Activated CD8-positive, alpha-beta memory T cell treated with anti-CD3 and anti-CD28 coated beads for 1 hour (primary cell): Measurements from ENCODE around the gene TMEM213.
"Not testable (repeated sequence)": the region's sequence is repeated elsewhere in the genome, so short reads cannot be mapped to it uniquely, and the experiment has no call there.

Experiments used
- DNase-seq, 2 donors: peaks; one replicate each; pipeline ENCODE4 v3.0.0-alpha.2; 2020; ENCODE audit warnings: low read depth in 1 of 2; ENCODE audit errors: extremely low read depth in 1 of 2

Gene TMEM213

GRCh38 chr7:138796038-138796615 lies 1.7 kb upstream of the TMEM213 start:
- no peak for DNase-seq

DNA sequence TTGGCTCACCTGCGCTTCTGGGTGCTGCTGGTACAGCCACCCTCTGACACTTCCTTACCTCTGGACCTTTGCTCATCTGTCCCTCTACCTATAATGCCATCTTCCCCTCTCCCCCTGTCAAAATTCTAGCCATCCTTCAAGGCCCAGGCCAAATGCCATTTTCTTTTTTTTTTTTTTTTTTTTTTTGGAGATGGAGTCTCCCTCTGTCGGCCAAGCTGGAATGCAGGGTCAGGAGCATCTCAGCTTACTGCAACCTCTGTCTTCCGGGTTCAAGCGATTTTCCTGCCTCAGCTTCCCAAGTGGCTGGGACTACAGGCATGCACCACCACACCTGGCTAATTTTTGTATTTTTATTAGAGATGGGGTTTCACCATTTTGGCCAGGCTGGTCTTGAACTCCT lies 748 bp upstream of the TMEM213 start:
- DNase-seq = not testable (repeated sequence)

DNA sequence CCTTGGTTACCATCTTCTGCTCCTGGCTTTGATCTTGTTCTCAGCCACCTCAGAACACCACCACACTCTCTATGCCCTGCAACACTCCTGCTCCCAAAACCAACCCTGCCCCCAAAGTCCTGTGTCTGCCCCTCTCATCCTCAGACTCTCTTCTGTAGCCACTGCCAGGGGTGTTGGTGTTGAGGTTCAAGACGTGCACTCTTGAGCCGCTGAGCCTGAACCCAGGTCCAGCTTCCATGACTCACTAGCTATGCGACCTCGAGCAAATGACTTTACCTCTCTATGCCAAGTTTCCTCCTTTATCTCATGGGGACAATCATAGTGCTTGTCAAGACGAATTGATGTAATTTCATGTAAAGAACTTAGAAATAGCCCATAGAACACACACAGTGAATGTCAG lies 1.0 kb downstream of the TMEM213 start:
- DNase-seq = no peak

- no peak for DNase-seq
Observed at GRCh38 chr7:138799336-138800000, 1.7 kb downstream of the TMEM213 start.

- no peak for DNase-seq
Observed at GRCh38 chr7:138801256-138801655, 3.5 kb downstream of the TMEM213 start.

DNA sequence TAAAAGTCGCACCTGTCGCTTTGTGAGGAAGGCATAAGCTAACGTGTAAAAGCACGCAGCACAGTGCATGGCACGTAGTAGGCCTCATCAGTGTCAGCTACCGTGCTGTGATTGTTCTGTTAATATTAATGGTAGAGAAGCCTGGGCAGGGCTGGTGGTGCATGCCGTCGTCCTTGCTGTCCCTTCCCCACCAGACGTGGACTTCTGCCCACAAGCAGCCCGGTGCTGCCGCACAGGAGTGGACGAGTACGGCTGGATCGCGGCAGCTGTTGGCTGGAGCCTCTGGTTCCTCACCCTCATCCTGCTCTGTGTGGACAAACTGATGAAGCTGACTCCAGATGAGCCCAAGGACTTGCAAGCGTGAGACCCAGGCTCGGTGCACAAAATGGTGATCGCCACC lies 4.9 kb downstream of the TMEM213 start:
- DNase-seq = no peak

DNA sequence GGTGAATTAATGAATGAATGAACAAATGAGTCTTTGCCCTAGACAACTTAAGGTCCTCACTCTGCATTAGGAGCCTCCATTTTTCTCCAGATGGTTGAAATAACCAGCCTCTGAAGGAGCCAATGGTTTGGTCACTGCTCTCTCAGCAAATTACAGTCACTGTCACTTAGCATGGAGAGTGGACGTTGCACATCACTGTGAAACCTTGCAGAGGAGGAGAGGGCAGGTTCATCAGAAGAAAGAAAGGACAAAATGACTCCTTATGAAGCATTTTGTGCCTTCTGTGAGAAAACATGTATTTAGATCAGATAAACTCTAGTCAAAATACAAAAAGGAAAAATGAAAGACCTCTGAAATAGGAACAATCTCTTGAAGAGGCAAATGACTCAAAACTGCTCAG lies 6.8 kb downstream of the TMEM213 start:
- DNase-seq = no peak

DNA sequence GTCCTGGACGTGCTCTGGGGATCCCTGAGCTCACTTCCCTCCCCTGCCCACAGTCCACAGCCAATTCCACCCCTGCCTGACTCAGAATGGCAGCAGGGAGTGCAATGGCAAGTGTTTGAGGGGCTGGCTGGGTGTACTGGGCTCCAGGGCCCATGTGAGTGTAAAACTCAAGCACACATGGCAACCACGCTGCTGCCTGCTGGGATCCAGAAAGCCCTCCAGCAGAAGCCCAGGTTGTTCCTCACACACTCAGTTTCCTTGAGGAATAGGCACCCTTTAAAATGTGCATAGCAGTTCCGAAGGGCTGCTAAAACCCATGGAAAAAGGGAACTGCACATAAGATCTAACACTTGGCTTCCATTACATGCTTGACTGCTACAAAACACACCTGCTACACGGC lies 11.6 kb downstream of the TMEM213 start:
- no peak for DNase-seq

GRCh38 chr7:138811327-138811726 lies 13.5 kb downstream of the TMEM213 start:
- DNase-seq = not testable (repeated sequence)

DNA sequence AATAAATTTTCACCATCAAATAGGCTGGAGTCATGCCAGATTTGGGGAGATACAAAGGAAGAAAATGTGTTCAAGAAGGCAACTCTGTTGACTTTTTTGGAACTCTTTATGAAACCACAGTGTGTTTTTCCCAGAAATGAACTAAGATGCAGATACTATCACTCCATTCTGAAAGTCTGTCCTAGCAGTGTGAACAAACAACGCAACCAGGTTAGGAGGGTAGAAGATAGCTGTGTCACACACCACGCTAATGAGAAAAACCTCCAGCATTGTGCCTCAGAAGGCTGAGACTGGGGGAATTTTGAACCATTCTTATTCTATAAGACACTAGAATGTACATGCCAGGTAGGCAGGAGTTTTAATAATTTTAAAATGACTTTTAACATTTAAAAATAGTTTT lies 16.2 kb downstream of the TMEM213 start:
- DNase-seq = no peak

DNA sequence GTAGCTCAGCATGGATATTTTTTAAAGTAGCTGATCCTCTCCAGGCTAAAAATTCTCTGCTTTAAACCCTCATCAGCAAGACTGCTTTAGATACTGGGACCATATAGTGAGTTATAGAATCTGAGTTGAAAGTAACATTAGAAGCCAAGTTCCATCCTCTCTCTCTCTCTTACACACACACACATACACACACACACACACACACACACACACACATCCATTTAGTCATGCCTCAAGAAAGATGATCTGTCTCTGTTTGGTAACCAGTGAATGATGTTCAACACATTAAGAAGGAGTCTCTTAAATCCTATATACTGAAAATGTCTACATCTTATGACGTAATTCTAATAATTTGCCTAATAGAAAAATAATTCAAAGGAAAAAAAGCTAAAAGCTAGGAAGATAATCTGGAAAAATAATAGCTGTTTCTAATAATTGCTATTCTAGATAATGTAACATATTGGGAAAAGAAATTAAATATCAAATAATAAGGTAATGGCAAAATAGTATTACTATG lies 17.1 kb downstream of the TMEM213 start:
- no peak for DNase-seq

DNA sequence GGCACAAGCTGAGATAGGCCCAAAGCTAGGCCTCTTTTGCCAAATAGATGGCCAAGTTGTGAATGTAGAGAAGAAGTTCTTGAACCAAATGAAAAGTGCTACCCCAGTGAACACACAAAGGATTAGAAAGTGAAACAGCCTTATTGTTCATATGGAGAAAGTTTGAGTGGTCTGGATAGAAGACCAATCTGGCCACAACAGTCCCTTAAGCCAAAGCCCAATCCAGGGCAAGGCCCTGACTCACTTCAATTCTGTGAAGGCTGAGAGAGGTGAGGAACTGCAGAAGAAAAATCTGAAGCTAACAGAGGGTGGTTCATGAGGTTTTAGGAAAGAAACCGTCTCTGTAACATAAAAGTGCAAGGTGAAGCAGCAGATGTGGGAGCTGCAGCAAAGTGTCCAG lies 18.9 kb downstream of the TMEM213 start:
- DNase-seq = no peak

- no peak for DNase-seq
Observed at GRCh38 chr7:138819625-138820024, 21.8 kb downstream of the TMEM213 start.

GRCh38 chr7:138821912-138822311 lies 24.1 kb downstream of the TMEM213 start:
- no peak for DNase-seq

DNA sequence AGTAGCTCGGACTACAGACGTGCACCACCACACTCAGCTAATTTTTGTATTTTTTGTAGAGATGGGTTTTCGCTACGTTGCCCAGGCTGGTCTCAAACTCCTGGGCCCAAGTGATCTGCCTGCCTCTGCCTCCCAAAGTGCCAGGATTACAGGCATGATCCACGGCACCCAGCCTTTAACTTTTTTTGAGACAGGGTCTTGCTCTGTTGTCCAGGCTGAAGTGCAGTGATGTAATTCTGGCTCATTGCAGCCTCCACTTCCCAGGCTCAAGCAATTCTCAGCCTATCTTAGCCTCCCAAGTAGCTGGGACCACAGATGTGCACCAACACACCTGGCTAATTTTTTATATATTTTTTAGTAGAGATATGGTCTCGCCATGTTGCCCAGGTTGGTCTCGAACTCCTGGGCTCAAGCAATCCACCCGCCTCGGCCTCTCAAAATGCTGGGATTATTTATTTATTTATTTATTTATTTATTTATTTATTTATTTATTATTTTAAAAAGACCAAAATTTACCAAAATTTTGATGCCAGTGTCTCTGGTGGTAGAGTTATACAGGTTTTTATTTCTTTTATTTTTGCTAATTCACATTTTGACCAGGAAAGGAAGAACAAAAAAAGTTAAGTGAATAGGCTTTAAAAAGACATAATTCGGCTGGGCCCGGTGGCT lies 25.2 kb downstream of the TMEM213 start:
- DNase-seq = no peak

DNA sequence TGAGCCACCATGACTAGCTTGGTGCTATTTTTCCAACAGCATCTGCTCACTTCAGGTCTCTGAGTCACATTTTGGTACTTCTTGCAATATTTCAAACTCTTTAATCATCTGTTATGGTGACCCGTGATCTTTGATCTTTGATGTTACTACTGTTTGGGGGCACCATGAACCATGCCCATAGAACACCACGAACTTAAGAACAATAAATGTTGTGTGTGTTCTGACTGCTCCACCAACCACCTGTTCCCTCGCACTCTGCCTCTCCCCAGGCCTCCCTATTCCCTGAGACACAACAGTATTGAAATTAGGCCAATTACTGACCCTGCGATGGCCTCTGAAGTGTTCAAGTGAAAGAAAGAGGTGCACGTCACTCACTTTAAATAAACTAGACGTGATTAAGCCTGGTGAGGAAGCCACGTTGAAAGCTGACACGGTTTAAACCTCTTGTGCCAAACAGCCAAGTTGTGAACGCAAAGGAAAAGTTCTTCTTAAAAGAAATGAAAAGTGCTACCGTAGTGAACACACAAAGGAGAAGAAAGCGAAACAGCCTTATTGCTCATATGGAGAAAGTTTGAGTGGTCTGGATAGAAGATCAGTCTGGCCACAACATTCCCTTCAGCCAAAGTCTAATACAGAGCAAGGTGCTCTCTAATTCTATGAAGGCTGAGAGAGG lies 27.4 kb downstream of the TMEM213 start:
- no peak for DNase-seq

GRCh38 chr7:138828302-138828701 lies 30.5 kb downstream of the TMEM213 start:
- DNase-seq = no peak

DNA sequence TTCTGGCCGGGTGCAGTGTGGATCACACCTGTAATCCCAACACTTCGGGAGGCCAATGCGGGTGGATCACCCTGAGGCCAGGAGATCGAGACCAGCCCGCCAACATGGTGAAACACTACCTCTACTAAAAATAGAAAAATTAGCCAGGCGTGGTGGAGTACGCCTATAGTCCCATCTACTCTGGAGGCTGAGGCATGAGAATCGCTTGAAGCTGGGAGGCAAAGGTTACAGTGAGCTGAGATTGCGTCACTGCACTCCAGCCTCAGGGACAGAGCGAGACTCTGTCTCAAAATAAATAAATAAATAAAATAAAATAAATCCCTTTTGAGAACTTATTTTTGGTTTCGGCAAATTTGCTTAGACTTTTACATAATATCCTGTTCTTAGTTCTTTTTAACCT lies 31.5 kb downstream of the TMEM213 start:
- no peak for DNase-seq

GRCh38 chr7:138832966-138833365 lies 35.2 kb downstream of the TMEM213 start:
- no peak for DNase-seq

DNA sequence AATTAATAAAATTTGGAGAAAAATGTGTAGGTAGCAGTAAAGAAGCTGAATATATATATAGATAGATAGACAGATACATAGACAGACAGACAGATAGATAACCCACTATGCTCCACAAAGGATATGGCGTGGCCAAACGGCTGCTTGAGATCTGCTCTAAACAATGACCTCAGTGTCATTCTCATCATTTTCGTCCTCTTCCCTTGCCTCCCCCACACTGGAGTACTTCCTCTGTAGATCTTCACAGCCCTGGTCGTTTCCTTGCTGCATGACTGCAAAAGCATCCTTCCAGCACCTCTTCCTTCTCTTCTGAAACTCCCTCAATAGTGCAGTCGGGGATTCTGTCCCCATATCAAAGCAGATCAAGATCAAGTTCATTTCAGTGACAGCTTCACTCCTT lies 35.8 kb downstream of the TMEM213 start:
- DNase-seq = no peak

GRCh38 chr7:138834583-138834982 lies 36.8 kb downstream of the TMEM213 start:
- DNase-seq = no peak

DNA sequence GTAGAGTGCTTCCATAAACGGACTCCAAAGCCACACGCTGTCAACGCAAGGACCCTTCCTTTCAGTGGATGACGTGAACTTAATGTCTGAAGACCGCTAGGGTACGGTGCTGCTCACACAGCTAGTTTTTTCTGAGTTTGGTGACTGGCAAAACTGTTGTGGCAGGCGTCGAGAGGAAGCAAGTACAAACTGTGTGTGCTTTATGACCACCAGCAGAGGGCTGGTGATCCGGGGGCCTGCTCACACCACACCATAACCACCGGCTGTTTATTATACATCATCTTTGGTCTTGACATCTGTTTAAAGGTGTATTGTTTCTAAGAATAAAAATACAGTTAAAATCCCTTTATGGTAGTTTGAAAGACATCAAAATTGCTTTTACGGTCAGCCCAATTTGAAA lies 37.3 kb downstream of the TMEM213 start:
- no peak for DNase-seq
